Kidney (tissue), 14 donors: ENCODE results near the gene NUP205. TPM values are rescaled to one million over a fixed set of nuclear protein-coding genes. Genes with fewer than 3 reads are reported as not detected.

Experiments
- DNase-seq, 5 donors: peaks; one replicate each; pipeline ENCODE4 v3.0.0-alpha.2; 2013 to 2020
- FAIRE-seq: peaks from 2 replicates; lab custom pipeline; 2012; peaks lifted over from hg19 to GRCh38; lab: Jason Lieb, UNC
- H3K27ac ChIP-seq, 2 donors: one replicate each; pipeline ENCODE4 v1.7.0; 2013; ENCODE audit warnings: low read depth in 2 of 2, low read length in 2 of 2, inconsistent platforms in 1 of 2
- H3K27me3 ChIP-seq: one replicate; pipeline ENCODE4 v1.7.1; 2013; ENCODE audit warnings: low read length, inconsistent platforms; ENCODE audit not compliant: control insufficient read depth, insufficient read depth
- H3K36me3 ChIP-seq, 3 donors: one replicate each; pipeline versions ENCODE4 v1.7.0 to v1.7.1; 2013; ENCODE audit warnings: low read length in 3 of 3, control low read depth in 1 of 3, inconsistent platforms in 1 of 3; ENCODE audit not compliant: insufficient read depth in 3 of 3, control insufficient read depth in 2 of 3
- H3K4me1 ChIP-seq, 3 donors: one replicate each; pipeline versions ENCODE4 v1.7.0 to v1.7.1; 2013; ENCODE audit warnings: low read length in 3 of 3, inconsistent platforms in 1 of 3, low read depth in 1 of 3; ENCODE audit not compliant: control insufficient read depth in 2 of 3, insufficient read depth in 2 of 3
- H3K4me3 ChIP-seq, 3 donors: one replicate each; pipeline versions ENCODE4 v1.7.0 to v1.8.1; 2013; ENCODE audit warnings: low read length in 3 of 3, control low read depth in 1 of 3, inconsistent platforms in 1 of 3
- H3K9ac ChIP-seq, 3 donors: one replicate each; pipeline versions ENCODE4 v1.7.0 to v1.7.1; 2013; ENCODE audit warnings: low read length in 3 of 3, control low read depth in 1 of 3, inconsistent platforms in 1 of 3
- H3K9me3 ChIP-seq, 3 donors: one replicate each; pipeline versions ENCODE4 v1.7.0 to v1.7.1; 2013; ENCODE audit warnings: low read length in 3 of 3, control low read depth in 1 of 3, inconsistent platforms in 1 of 3; ENCODE audit not compliant: control insufficient read depth in 2 of 3, insufficient read depth in 1 of 3
- CTCF ChIP-seq: IDR thresholded peaks from 3 replicates; pipeline ENCODE4 v1.5.1; 2012; ENCODE audit warnings: mild to moderate bottlenecking, moderate library complexity, borderline replicate concordance; ENCODE audit not compliant: insufficient read depth; ENCODE audit errors: extremely low read depth
- intact Hi-C: fragments of 100-400 bp; cut with DNase I; formaldehyde crosslinking; loops from one replicate; pipeline ENCODE4 v1.11.1; 2022
- polyA plus RNA-seq: library from polyadenylated mRNA; stranded (reverse); fragments of 350-450 nt; fragmentation: Illumina TruSeq; extraction: RNeasy Lipid Tissue Mini Kit (QIAGEN cat#74804); gene quantifications from one replicate; pipeline ENCODE4 v1.2.3, GENCODE V29; 2014; ENCODE audit warnings: low read depth, low replicate concordance; ENCODE audit not compliant: insufficient read depth
- total RNA-seq: library from RNA; stranded (reverse); fragmentation: NEBNext Ultra II Directional; extraction: Animal tissue kit (Norgen Biotek cat#: 25700); gene quantifications from one replicate; pipeline ENCODE4 v1.2.1, GENCODE V29; 2021
- donor health status: control.
- donor health status: control.
- donor health status: control.
- donor health status: control.
- donor health status: control.
- donor health status: DM: yes; HTN: yes; CAD: no.
- donor health status: Normal renal cell carcinoma (clear cell type).

The NUP205 gene
- total and polyA plus RNA-seq, 2 donors from 2014 or later = 20.5 to 40.7 TPM

DNA sequence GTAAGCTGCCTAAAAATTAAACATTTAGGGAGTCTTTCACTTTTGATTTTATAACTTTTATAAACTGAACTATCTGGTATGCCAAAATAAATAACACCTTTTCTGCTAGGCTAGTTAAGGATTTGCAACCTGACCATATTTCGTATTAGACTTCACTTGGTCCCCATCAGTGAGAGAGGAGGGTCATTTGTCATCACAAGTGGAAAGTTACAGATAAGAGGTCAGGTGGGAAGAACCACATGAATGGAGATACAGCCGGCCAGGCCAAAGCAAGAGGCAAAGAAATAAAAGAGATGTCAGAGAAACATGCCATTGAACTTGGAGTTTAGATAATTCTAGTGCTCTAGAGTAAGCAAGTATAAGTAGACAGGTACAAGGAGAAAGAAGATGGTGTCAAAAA lies 60.1 kb downstream of the NUP205 start:
- no peak for FAIRE-seq
- no peaks in the 10 kb centered on the region for H3K27me3 ChIP-seq
- no peak overlapping the region for H3K9ac ChIP-seq
- no peak overlapping the region for H3K4me3 ChIP-seq
- no peak for TF ChIP-seq CTCF
- no peak for DNase-seq
- no peak overlapping the region for H3K27ac ChIP-seq
- intact Hi-C loops = no loop called here
- H3K4me1 ChIP-seq = no peaks in the 10 kb centered on the region
- H3K36me3 ChIP-seq = peaks cover 8 to 26% (median 9%) of the 10 kb centered on the region in 3 donors
- no peaks in the 10 kb centered on the region for H3K9me3 ChIP-seq

GRCh38 chr7:135618510-135618909 lies 60.8 kb downstream of the NUP205 start:
- Histone ChIP-seq H3K4me3 (no peak overlapping the region), H3K27ac (no peak overlapping the region), H3K4me1 (no peaks in the 10 kb centered on the region), H3K27me3 (no peaks in the 10 kb centered on the region), H3K36me3 (peaks cover 8 to 26% (median 9%) of the 10 kb centered on the region in 3 donors), H3K9ac (no peak overlapping the region), H3K9me3 (no peaks in the 10 kb centered on the region)
- DNase-seq (no peak), FAIRE-seq (no peak)
- TF ChIP-seq CTCF = no peak
- intact Hi-C loops = no loop called here

- FAIRE-seq (no peak), DNase-seq (no peak)
- H3K9ac ChIP-seq = no peak overlapping the region
- no peak overlapping the region for H3K4me3 ChIP-seq
- no peaks in the 10 kb centered on the region for H3K27me3 ChIP-seq
- H3K27ac ChIP-seq = no peak overlapping the region
- no peaks in the 10 kb centered on the region for H3K9me3 ChIP-seq
- intact Hi-C loops = no loop called here
- no peak for TF ChIP-seq CTCF
- peaks cover 8 to 32% (median 9%) of the 10 kb centered on the region in 3 donors for H3K36me3 ChIP-seq
- no peaks in the 10 kb centered on the region for H3K4me1 ChIP-seq
Measured at GRCh38 chr7:135620447-135620846, 62.7 kb downstream of the NUP205 start.
